Activated T-cell treated with anti-CD3 and anti-CD28 coated beads, Interleukin-2, amount 50 U/mL, for 24 hours (primary cell): ENCODE data around the gene PCDHB12.
"Not testable (repeated sequence)": the region's sequence is repeated elsewhere in the genome, so short reads cannot be mapped to it uniquely, and the experiment has no call there.

Experiments
- DNase-seq: peaks from one replicate; pipeline ENCODE4 v3.0.0-alpha.2; 2020
- H3K27ac Mint-ChIP-seq: 2 replicates; pipeline ENCODE4 v1.8.0; 2020; ENCODE audit warnings: mild to moderate bottlenecking, mixed read lengths
- H3K27me3 Mint-ChIP-seq: 2 replicates; pipeline ENCODE4 v1.8.0; 2020; ENCODE audit warnings: mixed read lengths
- H3K36me3 Mint-ChIP-seq: 2 replicates; pipeline ENCODE4 v1.8.0; 2020; ENCODE audit warnings: low read depth, mixed read lengths
- H3K4me1 Mint-ChIP-seq: 2 replicates; pipeline ENCODE4 v1.8.0; 2020; ENCODE audit warnings: low read depth, mixed read lengths
- H3K4me3 Mint-ChIP-seq: 2 replicates; pipeline ENCODE4 v1.8.0; 2020; ENCODE audit warnings: mild to moderate bottlenecking, moderate library complexity, mixed read lengths
- H3K9me3 Mint-ChIP-seq: 2 replicates; pipeline ENCODE4 v1.8.0; 2020; ENCODE audit warnings: mixed read lengths

PCDHB12 gene

DNA sequence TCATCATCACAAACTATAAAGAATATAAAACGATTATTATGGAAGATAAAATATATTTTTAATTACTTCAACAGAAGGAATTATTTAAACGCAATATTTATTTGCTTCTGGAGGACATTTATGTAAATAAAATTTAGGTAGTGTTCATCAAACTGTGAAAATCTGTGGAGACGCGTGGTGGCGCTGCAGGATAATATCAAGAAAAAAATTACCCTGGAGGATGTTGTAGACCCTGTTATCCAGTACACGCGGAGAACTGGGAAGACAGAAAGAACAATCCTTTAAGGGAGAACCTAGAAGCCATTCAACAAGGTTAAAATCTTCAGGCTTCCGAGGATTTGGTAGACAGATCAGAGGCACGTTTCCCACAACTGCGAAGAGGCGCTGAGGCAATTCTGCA lies at the start of gene PCDHB12:
Gene PCDHB12, plus strand, starts transcription at position 242 of the 400 bp plus-strand sequence. CDS start 189 bp downstream, outside the sequence.
- Mint-ChIP-seq H3K4me3 (no peak within 1 kb of the TSS), H3K27me3 (peaks cover 69% of the 10 kb centered on the region), H3K27ac (no peak within 1 kb of the TSS), H3K36me3 (peaks cover 2% of the 10 kb centered on the region), H3K4me1 (no peaks in the 10 kb centered on the region), H3K9me3 (peaks cover 3% of the 10 kb centered on the region)
- no peak for DNase-seq

DNA sequence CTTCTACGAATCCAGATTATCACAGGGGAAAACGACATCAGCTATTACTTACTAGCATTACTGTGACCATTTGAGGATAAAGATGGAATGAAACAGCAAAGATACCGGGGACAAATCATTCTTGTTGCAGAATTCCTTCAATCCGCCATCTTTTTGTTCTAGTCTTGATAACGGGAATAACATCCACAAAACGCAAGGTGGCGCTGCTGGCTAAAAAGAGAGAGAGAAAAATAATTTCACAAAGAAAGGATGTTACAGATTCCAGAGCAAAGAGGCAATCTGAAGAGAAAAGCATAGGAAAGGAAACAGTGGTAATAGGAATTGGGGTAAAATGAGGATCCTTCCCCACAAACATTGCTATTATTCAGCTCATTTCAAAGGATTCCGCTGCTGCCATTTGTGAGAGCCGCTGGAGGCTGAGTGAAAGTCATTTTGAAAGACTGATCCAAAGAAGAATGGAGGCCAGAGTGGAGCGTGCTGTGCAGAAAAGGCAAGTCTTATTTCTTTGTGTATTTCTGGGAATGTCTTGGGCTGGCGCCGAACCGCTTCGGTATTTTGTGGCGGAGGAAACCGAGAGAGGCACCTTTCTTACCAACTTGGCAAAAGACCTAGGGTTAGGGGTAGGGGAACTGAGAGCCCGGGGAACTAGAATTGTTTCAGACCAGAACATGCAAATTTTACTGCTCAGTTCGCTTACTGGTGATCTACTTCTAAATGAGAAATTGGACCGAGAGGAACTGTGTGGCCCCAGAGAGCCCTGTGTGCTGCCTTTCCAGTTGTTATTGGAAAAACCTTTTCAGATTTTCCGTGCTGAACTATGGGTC lies 35.9 kb upstream of the PCDHB12 start, which contains the start of gene PCDHB7:
Gene PCDHB7, plus strand, starts transcription at position 264 of the 824 bp plus-strand sequence. Its CDS starts 192 bp downstream, at position 456.
- H3K27ac Mint-ChIP-seq = no peak within 1 kb of the TSS
- H3K27me3 Mint-ChIP-seq = peaks cover 41% of the 10 kb centered on the region
- peaks cover 15% of the 10 kb centered on the region for H3K9me3 Mint-ChIP-seq
- H3K4me3 Mint-ChIP-seq = no peak within 1 kb of the TSS
- peaks cover 7% of the 10 kb centered on the region for H3K36me3 Mint-ChIP-seq
- DNase-seq = no peak
- peaks cover 2% of the 10 kb centered on the region for H3K4me1 Mint-ChIP-seq

DNA sequence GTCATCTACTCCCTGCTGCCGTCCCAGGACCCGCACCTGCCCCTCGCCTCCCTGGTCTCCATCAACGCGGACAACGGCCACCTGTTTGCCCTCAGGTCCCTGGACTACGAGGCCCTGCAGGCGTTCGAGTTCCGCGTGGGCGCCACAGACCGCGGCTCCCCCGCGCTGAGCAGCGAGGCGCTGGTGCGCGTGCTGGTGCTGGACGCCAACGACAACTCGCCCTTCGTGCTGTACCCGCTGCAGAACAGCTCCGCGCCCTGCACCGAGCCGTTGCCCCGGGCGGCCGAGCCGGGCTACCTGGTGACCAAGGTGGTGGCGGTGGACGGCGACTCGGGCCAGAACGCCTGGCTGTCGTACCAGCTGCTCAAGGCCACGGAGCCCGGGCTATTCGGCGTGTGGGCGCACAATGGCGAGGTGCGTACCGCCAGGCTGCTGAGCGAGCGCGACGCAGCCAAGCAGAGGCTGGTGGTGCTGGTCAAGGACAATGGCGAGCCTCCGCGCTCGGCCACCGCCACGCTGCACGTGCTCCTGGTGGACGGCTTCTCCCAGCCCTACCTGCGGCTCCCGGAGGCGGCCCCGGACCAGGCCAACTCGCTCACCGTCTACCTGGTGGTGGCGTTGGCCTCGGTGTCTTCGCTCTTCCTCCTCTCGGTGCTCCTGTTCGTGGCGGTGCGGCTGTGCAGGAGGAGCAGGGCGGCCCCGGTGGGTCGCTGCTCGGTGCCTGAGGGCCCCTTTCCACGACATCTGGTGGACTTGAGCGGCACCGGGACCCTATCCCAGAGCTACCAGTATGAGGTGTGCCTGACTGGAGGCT lies 34.0 kb upstream of the PCDHB12 start:
- H3K4me1 Mint-ChIP-seq, H3K27ac Mint-ChIP-seq, H3K36me3 Mint-ChIP-seq, H3K4me3 Mint-ChIP-seq, DNase-seq: not testable (repeated sequence)
- H3K9me3 Mint-ChIP-seq = peaks cover 15% of the 10 kb centered on the region
- H3K27me3 Mint-ChIP-seq = peaks cover 27% of the 10 kb centered on the region

DNA sequence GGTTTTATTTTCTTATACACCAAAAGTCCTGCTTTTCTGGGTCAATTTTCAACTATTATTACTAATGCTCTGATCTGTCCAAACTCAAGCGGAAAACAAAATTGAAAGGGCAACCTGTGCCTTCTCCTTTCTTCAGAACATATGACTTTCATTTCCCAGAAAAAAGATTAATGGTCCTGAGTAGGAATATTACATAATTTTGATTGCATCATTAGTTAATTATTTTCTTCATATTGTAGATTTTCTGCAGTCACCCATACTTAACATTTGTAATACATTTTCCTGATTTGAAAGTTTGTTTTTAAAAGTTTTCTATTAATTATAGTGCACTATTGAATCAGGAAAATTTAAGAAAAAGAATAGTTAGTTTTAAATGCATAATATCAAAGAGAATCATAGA lies 32.6 kb upstream of the PCDHB12 start:
- peaks cover 2% of the 10 kb centered on the region for H3K4me1 Mint-ChIP-seq
- peaks cover 29% of the 10 kb centered on the region for H3K27me3 Mint-ChIP-seq
- peaks cover 7% of the 10 kb centered on the region for H3K36me3 Mint-ChIP-seq
- DNase-seq = no peak
- no peak overlapping the region for H3K4me3 Mint-ChIP-seq
- H3K9me3 Mint-ChIP-seq = peaks cover 17% of the 10 kb centered on the region
- H3K27ac Mint-ChIP-seq = no peak overlapping the region

DNA sequence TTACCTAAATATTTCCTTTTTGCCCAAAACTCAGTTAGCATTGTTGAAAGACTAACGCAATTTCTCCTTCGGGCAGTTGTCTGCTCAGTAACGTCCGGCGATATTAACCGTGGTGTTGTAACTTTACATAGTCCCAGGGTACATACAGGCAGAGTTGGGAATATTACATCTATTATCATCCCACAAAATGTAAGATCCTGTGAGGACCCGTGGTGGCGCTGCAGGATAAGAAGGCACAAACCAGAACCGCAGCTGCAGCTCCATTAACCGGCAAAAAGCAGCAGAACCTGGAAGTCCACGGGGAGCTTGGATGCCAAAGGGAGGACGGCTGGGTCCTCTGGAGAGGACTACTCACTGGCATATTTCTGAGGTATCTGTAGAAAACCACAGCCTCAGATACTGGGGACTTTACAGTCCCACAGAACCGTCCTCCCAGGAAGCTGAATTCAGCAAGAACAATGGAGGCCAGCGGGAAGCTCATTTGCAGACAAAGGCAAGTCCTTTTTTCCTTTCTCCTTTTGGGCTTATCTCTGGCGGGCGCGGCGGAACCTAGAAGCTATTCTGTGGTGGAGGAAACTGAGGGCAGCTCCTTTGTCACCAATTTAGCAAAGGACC lies 30.8 kb upstream of the PCDHB12 start, which contains the start of gene PCDHB8:
Gene PCDHB8, plus strand, starts transcription at position 214 of the 615 bp plus-strand sequence. Its CDS starts 245 bp downstream, at position 459.
- H3K27ac Mint-ChIP-seq = not testable (repeated sequence)

DNA sequence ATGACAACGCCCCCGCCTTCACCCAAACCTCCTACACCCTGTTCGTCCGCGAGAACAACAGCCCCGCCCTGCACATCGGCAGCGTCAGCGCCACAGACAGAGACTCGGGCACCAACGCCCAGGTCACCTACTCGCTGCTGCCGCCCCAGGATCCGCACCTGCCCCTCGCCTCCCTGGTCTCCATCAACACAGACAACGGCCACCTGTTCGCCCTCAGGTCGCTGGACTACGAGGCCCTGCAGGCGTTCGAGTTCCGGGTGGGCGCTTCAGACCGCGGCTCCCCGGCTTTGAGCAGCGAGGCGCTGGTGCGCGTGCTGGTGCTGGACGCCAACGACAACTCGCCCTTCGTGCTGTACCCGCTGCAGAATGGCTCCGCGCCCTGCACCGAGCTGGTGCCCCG lies 29.1 kb upstream of the PCDHB12 start:
- peaks cover 36% of the 10 kb centered on the region for H3K27me3 Mint-ChIP-seq
- not testable (repeated sequence) for H3K4me3 Mint-ChIP-seq, H3K4me1 Mint-ChIP-seq, DNase-seq, H3K27ac Mint-ChIP-seq, H3K36me3 Mint-ChIP-seq
- H3K9me3 Mint-ChIP-seq = peaks cover 18% of the 10 kb centered on the region

More for the DNA sequence above, 30.8 kb upstream of the PCDHB12 start, which contains the start of gene PCDHB8:
- H3K27me3 Mint-ChIP-seq = peaks cover 40% of the 10 kb centered on the region
- H3K4me3 Mint-ChIP-seq, DNase-seq, H3K36me3 Mint-ChIP-seq, H3K4me1 Mint-ChIP-seq: not testable (repeated sequence)
- H3K9me3 Mint-ChIP-seq = peaks cover 18% of the 10 kb centered on the region

DNA sequence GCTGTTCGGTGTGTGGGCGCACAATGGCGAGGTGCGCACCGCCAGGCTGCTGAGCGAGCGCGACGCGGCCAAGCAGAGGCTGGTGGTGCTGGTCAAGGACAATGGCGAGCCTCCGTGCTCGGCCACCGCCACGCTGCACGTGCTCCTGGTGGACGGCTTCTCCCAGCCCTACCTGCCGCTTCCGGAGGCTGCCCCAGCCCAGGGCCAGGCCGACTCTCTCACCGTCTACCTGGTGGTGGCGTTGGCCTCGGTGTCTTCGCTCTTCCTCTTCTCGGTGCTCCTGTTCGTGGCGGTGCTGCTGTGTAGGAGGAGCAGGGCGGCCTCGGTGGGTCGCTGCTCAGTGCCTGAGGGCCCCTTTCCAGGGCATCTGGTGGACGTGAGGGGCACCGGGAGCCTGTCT lies 28.6 kb upstream of the PCDHB12 start:
- H3K4me1 Mint-ChIP-seq, DNase-seq, H3K27ac Mint-ChIP-seq, H3K36me3 Mint-ChIP-seq, H3K4me3 Mint-ChIP-seq: not testable (repeated sequence)
- peaks cover 20% of the 10 kb centered on the region for H3K9me3 Mint-ChIP-seq
- H3K27me3 Mint-ChIP-seq = peaks cover 41% of the 10 kb centered on the region

DNA sequence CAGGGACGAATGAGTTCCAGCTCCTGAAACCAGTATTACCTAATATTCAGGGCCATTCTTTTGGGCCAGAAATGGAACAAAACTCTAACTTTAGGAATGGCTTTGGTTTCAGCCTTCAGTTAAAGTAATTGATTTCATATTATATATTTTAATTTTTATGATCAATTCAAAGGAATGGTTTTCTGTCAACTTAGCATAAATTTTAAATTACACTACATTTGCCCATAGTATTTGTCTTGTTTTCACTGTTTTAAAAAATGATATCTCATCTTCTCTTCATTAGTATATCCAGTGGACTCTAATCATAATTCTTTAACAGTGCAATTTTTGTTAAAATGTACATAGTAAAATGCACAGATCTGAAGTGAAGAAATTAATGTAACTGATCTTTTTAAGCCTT lies 28.2 kb upstream of the PCDHB12 start:
- Mint-ChIP-seq H3K9me3 (peaks cover 17% of the 10 kb centered on the region), H3K4me1 (no peaks in the 10 kb centered on the region), H3K27ac (no peak overlapping the region)

DNA sequence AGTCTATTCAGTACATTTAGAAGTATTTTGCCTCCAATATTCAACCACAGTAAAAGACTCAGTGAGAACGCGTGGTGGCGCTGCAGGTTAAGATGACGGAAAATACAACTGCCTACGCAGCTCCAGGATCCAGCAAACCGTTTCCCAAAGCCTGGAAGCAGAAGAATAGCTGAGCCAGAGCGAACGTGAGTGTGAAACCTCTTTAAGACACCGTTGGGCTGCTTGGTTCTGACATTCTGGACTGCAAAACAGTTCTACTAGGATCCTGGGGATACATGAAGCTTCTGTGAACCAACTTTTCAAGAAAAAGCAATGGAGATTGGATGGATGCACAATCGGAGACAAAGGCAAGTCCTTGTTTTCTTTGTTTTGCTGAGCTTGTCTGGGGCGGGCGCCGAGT lies 26.3 kb upstream of the PCDHB12 start, which contains the start of gene PCDHB16:
Gene PCDHB16, plus strand, starts transcription at position 140 of the 400 bp plus-strand sequence. Its CDS starts 173 bp downstream, at position 313.
- Mint-ChIP-seq H3K9me3 (peaks cover 17% of the 10 kb centered on the region), H3K4me1 (peaks cover 3% of the 10 kb centered on the region), H3K36me3 (peaks cover 6% of the 10 kb centered on the region), H3K4me3 (no peak within 1 kb of the TSS), H3K27me3 (peaks cover 61% of the 10 kb centered on the region), H3K27ac (no peak within 1 kb of the TSS)
- DNase-seq = no peak

More for the DNA sequence above, 28.2 kb upstream of the PCDHB12 start:
- peaks cover 6% of the 10 kb centered on the region for H3K36me3 Mint-ChIP-seq
- H3K27me3 Mint-ChIP-seq = peaks cover 45% of the 10 kb centered on the region
- no peak for DNase-seq
- H3K4me3 Mint-ChIP-seq = no peak overlapping the region

DNA sequence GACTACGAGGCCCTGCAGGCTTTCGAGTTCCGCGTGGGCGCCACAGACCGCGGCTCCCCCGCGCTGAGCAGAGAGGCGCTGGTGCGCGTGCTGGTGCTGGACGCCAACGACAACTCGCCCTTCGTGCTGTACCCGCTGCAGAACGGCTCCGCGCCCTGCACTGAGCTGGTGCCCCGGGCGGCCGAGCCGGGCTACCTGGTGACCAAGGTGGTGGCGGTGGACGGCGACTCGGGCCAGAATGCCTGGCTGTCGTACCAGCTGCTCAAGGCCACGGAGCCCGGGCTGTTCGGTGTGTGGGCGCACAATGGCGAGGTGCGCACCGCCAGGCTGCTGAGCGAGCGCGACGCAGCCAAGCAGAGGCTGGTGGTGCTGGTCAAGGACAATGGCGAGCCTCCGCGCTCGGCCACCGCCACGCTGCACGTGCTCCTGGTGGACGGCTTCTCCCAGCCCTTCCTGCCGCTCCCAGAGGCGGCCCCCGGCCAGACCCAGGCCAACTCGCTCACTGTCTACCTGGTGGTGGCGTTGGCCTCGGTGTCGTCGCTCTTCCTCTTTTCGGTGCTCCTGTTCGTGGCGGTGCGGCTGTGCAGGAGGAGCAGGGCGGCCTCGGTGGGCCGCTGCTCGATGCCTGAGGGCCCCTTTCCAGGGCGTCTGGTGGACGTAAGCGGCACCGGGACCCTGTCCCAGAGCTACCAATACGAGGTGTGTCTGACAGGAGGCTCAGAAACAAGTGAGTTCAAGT lies 24.2 kb upstream of the PCDHB12 start:
- Mint-ChIP-seq H3K27me3 (peaks cover 76% of the 10 kb centered on the region), H3K36me3 (peaks cover 11% of the 10 kb centered on the region), H3K9me3 (peaks cover 24% of the 10 kb centered on the region)
- not testable (repeated sequence) for H3K4me1 Mint-ChIP-seq, H3K4me3 Mint-ChIP-seq, DNase-seq, H3K27ac Mint-ChIP-seq

DNA sequence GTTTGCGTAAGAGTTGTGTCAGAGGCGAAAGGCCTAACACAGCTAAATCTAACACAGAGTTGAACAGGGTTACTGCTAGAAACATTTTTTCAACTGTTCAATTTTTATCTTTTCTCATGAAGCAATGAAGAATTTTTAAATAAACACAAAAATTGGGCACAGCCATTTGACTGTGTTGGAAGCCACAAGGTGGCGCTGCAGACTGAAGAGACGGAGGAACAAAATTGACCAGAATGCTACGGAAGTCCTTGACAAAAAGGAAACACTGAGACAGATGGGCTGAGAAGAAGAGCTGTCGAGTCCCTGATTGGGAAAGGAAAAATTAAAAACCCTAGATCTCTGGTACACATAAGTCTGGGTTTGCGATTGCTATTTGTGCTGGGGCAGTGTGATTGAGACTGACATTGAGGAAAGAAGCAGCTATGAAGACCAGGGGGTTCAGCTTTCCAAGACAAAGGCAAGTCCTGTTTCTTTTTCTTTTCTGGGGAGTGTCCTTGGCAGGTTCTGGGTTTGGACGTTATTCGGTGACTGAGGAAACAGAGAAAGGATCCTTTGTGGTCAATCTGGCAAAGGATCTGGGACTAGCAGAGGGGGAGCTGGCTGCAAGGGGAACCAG lies 21.5 kb upstream of the PCDHB12 start, which contains the start of gene PCDHB9:
Gene PCDHB9, plus strand, starts transcription at position 265 of the 616 bp plus-strand sequence. Its CDS starts 158 bp downstream, at position 423.
- Mint-ChIP-seq H3K27me3 (peaks cover 83% of the 10 kb centered on the region), H3K4me1 (peaks cover 3% of the 10 kb centered on the region), H3K27ac (no peak within 1 kb of the TSS), H3K36me3 (peaks cover 13% of the 10 kb centered on the region), H3K4me3 (no peak within 1 kb of the TSS), H3K9me3 (peaks cover 27% of the 10 kb centered on the region)
- DNase-seq = no peak

DNA sequence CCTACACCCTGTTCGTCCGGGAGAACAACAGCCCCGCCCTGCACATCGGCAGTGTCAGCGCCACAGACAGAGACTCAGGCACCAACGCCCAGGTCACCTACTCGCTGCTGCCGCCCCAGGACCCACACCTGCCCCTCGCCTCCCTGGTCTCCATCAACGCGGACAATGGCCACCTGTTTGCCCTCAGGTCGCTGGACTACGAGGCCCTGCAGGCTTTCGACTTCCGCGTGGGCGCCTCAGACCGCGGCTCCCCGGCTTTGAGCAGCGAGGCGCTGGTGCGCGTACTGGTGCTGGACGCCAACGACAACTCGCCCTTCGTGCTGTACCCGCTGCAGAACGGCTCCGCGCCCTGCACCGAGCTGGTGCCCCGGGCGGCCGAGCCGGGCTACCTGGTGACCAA lies 19.8 kb upstream of the PCDHB12 start:
- H3K27me3 Mint-ChIP-seq = peaks cover 82% of the 10 kb centered on the region
- H3K9me3 Mint-ChIP-seq = peaks cover 29% of the 10 kb centered on the region
- H3K4me1 Mint-ChIP-seq, DNase-seq, H3K27ac Mint-ChIP-seq, H3K4me3 Mint-ChIP-seq: not testable (repeated sequence)
- peaks cover 14% of the 10 kb centered on the region for H3K36me3 Mint-ChIP-seq

DNA sequence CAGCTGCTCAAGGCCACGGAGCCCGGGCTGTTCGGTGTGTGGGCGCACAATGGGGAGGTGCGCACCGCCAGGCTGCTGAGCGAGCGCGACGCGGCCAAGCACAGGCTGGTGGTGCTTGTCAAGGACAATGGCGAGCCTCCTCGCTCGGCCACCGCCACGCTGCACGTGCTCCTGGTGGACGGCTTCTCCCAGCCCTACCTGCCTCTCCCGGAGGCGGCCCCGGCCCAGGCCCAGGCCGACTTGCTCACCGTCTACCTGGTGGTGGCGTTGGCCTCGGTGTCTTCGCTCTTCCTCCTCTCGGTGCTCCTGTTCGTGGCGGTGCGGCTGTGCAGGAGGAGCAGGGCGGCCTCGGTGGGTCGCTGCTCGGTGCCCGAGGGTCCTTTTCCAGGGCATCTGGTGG lies 19.4 kb upstream of the PCDHB12 start:
- H3K4me1 Mint-ChIP-seq, H3K27ac Mint-ChIP-seq, DNase-seq, H3K4me3 Mint-ChIP-seq: not testable (repeated sequence)
- Mint-ChIP-seq H3K36me3 (peaks cover 14% of the 10 kb centered on the region), H3K9me3 (peaks cover 29% of the 10 kb centered on the region), H3K27me3 (peaks cover 82% of the 10 kb centered on the region)
